Measurements from ENCODE around the gene SH2D5. TPM values are rescaled to one million over a fixed set of nuclear protein-coding genes. Genes with fewer than 3 reads are reported as not detected.

The SH2D5 gene
- polyA plus RNA-seq, 1 donor from 2014 or later = 14.1 TPM

- H3K9me2 ChIP-seq (ENCODE audit: insufficient read depth, low read length) = no peaks in the 10 kb centered on the region
- H3K9me3 ChIP-seq (ENCODE audit: low read length) = no peaks in the 10 kb centered on the region
- no peaks in the 10 kb centered on the region for H3F3A ChIP-seq (ENCODE audit: insufficient read depth, low read length, poor library complexity, severe bottlenecking)
- H3K79me2 ChIP-seq (replicated peaks; ENCODE audit: insufficient read depth, low read length) = no peaks in the 10 kb centered on the region
- no peak overlapping the region for H3K9ac ChIP-seq (ENCODE audit: low read length)
- no peaks in the 10 kb centered on the region for H3K27me3 ChIP-seq (ENCODE audit: insufficient read depth, low read depth, low read length)
- no peaks in the 10 kb centered on the region for H4K20me1 ChIP-seq (ENCODE audit: insufficient read depth)
- H3K27ac ChIP-seq (ENCODE audit: low read length) = no peak overlapping the region
- H3K4me2 ChIP-seq (ENCODE audit: low read length) = no peak overlapping the region
- TF ChIP-seq EP300 (conservative IDR thresholded peaks at IDR 0.05; ENCODE audit: poor library complexity, severe bottlenecking) (no peak), TAF1 (IDR thresholded peaks at IDR 0.05; ENCODE audit: low read depth) (no peak), SMC3 (conservative IDR thresholded peaks at IDR 0.05; ENCODE audit: poor library complexity) (no peak), RAD21 (conservative IDR thresholded peaks at IDR 0.05) (no peak), POLR2AphosphoS5 (IDR thresholded peaks at IDR 0.05) (no peak), CTCF (IDR thresholded peaks at IDR 0.05; ENCODE audit: poor library complexity, severe bottlenecking) (no peak), REST (IDR thresholded peaks at IDR 0.05; ENCODE audit: borderline replicate concordance) (no peak), EZH2 (IDR thresholded peaks at IDR 0.05; ENCODE audit: borderline replicate concordance, insufficient read depth, low read length, poor library complexity, severe bottlenecking) (no peak), MXI1 (conservative IDR thresholded peaks at IDR 0.05; ENCODE audit: poor library complexity, severe bottlenecking) (no peak)
- no peaks in the 10 kb centered on the region for H3K36me3 ChIP-seq (ENCODE audit: insufficient read depth, low read length)
- H3K4me3 ChIP-seq (ENCODE audit: low read length) = no peak overlapping the region
- H2AFZ ChIP-seq (ENCODE audit: low read depth, low read length) = no peak overlapping the region
Observed at GRCh38 chr1:20698195-20698910, 34.1 kb downstream of the SH2D5 start.

GRCh38 chr1:20697563-20697962, 34.9 kb downstream of the SH2D5 start:
- H3K27me3 ChIP-seq (ENCODE audit: insufficient read depth, low read depth, low read length) = no peaks in the 10 kb centered on the region
- H3F3A ChIP-seq (ENCODE audit: insufficient read depth, low read length, poor library complexity, severe bottlenecking) = no peaks in the 10 kb centered on the region
- no peak overlapping the region for H3K27ac ChIP-seq (ENCODE audit: low read length)
- no peak overlapping the region for H2AFZ ChIP-seq (ENCODE audit: low read depth, low read length)
- TF ChIP-seq REST (IDR thresholded peaks at IDR 0.05; ENCODE audit: borderline replicate concordance) (no peak), EZH2 (IDR thresholded peaks at IDR 0.05; ENCODE audit: borderline replicate concordance, insufficient read depth, low read length, poor library complexity, severe bottlenecking) (no peak), RAD21 (conservative IDR thresholded peaks at IDR 0.05) (no peak), POLR2AphosphoS5 (IDR thresholded peaks at IDR 0.05) (no peak), CTCF (IDR thresholded peaks at IDR 0.05; ENCODE audit: poor library complexity, severe bottlenecking) (no peak), SMC3 (conservative IDR thresholded peaks at IDR 0.05; ENCODE audit: poor library complexity) (no peak), TAF1 (IDR thresholded peaks at IDR 0.05; ENCODE audit: low read depth) (no peak), MXI1 (conservative IDR thresholded peaks at IDR 0.05; ENCODE audit: poor library complexity, severe bottlenecking) (no peak), EP300 (conservative IDR thresholded peaks at IDR 0.05; ENCODE audit: poor library complexity, severe bottlenecking) (no peak)
- H3K36me3 ChIP-seq (ENCODE audit: insufficient read depth, low read length) = no peaks in the 10 kb centered on the region
- no peaks in the 10 kb centered on the region for H4K20me1 ChIP-seq (ENCODE audit: insufficient read depth)
- no peaks in the 10 kb centered on the region for H3K9me3 ChIP-seq (ENCODE audit: low read length)
- no peaks in the 10 kb centered on the region for H3K79me2 ChIP-seq (replicated peaks; ENCODE audit: insufficient read depth, low read length)
- no peak overlapping the region for H3K4me3 ChIP-seq (ENCODE audit: low read length)
- no peak overlapping the region for H3K4me2 ChIP-seq (ENCODE audit: low read length)
- no peak overlapping the region for H3K9ac ChIP-seq (ENCODE audit: low read length)
- H3K9me2 ChIP-seq (ENCODE audit: insufficient read depth, low read length) = no peaks in the 10 kb centered on the region
